Brain microvascular endothelial cell (primary cell): ENCODE measurements around the gene COL5A1.

ENCODE experiments used
- DNase-seq: peaks from one replicate; pipeline ENCODE4 v3.0.0-alpha.2; 2020
- H3K27ac ChIP-seq: fragments of 250-450 bp; sonication (Bioruptor Pico); 2 replicates; pipeline ENCODE4 v1.5.1; 2020; ENCODE audit warnings: mild to moderate bottlenecking, moderate library complexity
- H3K27me3 ChIP-seq: fragments of 250-450 bp; sonication (Bioruptor Pico); replicated peaks from 2 replicates; pipeline ENCODE4 v1.5.1; 2020; ENCODE audit warnings: mild to moderate bottlenecking
- H3K36me3 ChIP-seq: fragments of 250-450 bp; sonication (Bioruptor Pico); replicated peaks from 2 replicates; pipeline ENCODE4 v1.5.1; 2020; ENCODE audit warnings: mild to moderate bottlenecking
- H3K4me3 ChIP-seq: 2 replicates; pipeline ENCODE4 v1.5.1; 2011; ENCODE audit warnings: low read depth, mild to moderate bottlenecking, control low read depth, low read length, moderate library complexity
- in situ Hi-C: cut with HindIII; loops from 2 replicates; pipeline ENCODE4 v1.10.0; 2017; ENCODE audit warnings: low sequenced_read_pairs, low pct_ligation_motif_present
- TF ChIP-seq, protein P1 (sequence below): IDR thresholded peaks from 2 replicates; pipeline ENCODE4 v1.5.1; 2011; ENCODE audit warnings: low read depth, mild to moderate bottlenecking, moderate library complexity, low read length, control low read depth, inconsistent platforms; ENCODE audit errors: missing control alignments

Gene COL5A1

DNA sequence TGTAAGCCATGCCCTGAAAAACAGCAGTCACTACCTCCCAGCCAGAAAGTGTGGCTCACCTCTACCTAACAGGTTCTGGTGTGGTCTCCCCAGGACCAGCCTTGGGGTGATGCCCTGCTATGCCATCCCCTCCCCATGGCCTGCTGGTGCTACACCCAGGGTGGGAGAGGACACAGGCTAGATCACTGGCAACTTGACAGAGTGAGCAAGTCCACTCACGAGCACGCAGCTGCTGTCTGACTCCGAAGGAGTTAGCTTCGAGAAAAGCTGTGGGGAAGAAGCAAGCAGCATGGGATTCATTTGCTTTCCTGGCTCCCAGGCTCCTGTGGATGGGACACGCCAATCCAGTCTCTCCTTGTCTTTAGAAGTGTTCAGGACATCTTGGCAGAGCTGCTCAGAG is 102.2 kb downstream of the COL5A1 start:
- Histone ChIP-seq H3K36me3 (peaks cover 87% of the 10 kb centered on the region), H3K27me3 (no peaks in the 10 kb centered on the region), H3K4me3 (no peak overlapping the region), H3K27ac (no peak overlapping the region)
- no peak for DNase-seq
- in situ Hi-C loops: no loop called here
- TF ChIP-seq, protein P1, sequence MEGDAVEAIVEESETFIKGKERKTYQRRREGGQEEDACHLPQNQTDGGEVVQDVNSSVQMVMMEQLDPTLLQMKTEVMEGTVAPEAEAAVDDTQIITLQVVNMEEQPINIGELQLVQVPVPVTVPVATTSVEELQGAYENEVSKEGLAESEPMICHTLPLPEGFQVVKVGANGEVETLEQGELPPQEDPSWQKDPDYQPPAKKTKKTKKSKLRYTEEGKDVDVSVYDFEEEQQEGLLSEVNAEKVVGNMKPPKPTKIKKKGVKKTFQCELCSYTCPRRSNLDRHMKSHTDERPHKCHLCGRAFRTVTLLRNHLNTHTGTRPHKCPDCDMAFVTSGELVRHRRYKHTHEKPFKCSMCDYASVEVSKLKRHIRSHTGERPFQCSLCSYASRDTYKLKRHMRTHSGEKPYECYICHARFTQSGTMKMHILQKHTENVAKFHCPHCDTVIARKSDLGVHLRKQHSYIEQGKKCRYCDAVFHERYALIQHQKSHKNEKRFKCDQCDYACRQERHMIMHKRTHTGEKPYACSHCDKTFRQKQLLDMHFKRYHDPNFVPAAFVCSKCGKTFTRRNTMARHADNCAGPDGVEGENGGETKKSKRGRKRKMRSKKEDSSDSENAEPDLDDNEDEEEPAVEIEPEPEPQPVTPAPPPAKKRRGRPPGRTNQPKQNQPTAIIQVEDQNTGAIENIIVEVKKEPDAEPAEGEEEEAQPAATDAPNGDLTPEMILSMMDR: no peak

- no peak for DNase-seq
- TF ChIP-seq, protein P1: no peak
- in situ Hi-C loops: no loop called here
- Histone ChIP-seq H3K4me3 (no peak overlapping the region), H3K27ac (no peak overlapping the region), H3K36me3 (peaks cover 89% of the 10 kb centered on the region), H3K27me3 (no peaks in the 10 kb centered on the region)
Observed at GRCh38 chr9:134744385-134745295, 103.0 kb downstream of the COL5A1 start.

GRCh38 chr9:134747951-134748489 is 106.4 kb downstream of the COL5A1 start:
- H3K27me3 ChIP-seq: no peaks in the 10 kb centered on the region
- DNase-seq: no peak
- no peak overlapping the region for H3K27ac ChIP-seq
- TF ChIP-seq, protein P1: no peak
- in situ Hi-C loops: no loop called here
- no peak overlapping the region for H3K4me3 ChIP-seq
- peaks cover 85% of the 10 kb centered on the region for H3K36me3 ChIP-seq

DNA sequence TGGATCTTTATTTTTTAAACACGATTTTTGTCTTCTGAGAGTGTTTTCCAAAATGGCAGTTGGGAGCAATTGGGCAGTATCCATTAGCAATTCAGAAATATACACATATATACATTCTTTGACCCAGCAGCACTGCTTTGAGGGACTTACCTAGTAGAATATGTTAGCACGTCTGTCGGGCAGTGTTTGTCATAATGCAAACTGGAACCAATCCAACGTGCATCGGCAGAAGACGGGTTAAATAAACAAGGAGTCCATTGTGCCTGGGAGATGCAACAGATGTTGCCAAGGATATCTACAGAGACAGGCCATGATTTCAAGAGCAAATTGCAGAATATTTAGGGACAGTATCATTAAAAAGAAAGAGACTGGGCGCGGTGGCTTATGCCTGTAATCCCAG is 107.0 kb downstream of the COL5A1 start:
- TF ChIP-seq, protein P1: no peak
- H3K27me3 ChIP-seq: no peaks in the 10 kb centered on the region
- no peak overlapping the region for H3K27ac ChIP-seq
- no peak for DNase-seq
- in situ Hi-C loops: no loop called here
- no peak overlapping the region for H3K4me3 ChIP-seq
- peaks cover 89% of the 10 kb centered on the region for H3K36me3 ChIP-seq

GRCh38 chr9:134750450-134751155 is 109.0 kb downstream of the COL5A1 start:
- DNase-seq: no peak
- Histone ChIP-seq H3K36me3 (peaks cover 94% of the 10 kb centered on the region), H3K27me3 (no peaks in the 10 kb centered on the region), H3K4me3 (no peak overlapping the region), H3K27ac (no peak overlapping the region)
- TF ChIP-seq, protein P1: no peak
- in situ Hi-C loops: no loop called here
